DMS114 treated with DMSO at 0.1 percent for 48 hours (cell line): ENCODE results near the gene COL6A2.
"Not testable (repeated sequence)": the region's sequence is repeated elsewhere in the genome, so short reads cannot be mapped to it uniquely, and the experiment has no call there.

Experiments
- DNase-seq: peaks from one replicate; lab custom pipeline; 2025; ENCODE audit not compliant: unreplicated experiment; lab: John Stamatoyannopoulos, UW

Gene COL6A2

GRCh38 chr21:46168659-46169386, 70.9 kb downstream of the COL6A2 start:
- DNase-seq: no peak

GRCh38 chr21:46170436-46171193, 72.7 kb downstream of the COL6A2 start:
- DNase-seq: not testable (repeated sequence)

GRCh38 chr21:46171585-46171984, 73.7 kb downstream of the COL6A2 start:
- DNase-seq: no peak

GRCh38 chr21:46171996-46172862, 74.3 kb downstream of the COL6A2 start:
- no peak for DNase-seq

- no peak for DNase-seq
These were observed 75.1 kb downstream of the COL6A2 start for GRCh38 chr21:46172863-46173528.

- DNase-seq: no peak
These were observed 75.7 kb downstream of the COL6A2 start for GRCh38 chr21:46173573-46173972.

GRCh38 chr21:46176443-46177129, 78.7 kb downstream of the COL6A2 start:
- not testable (repeated sequence) for DNase-seq

GRCh38 chr21:46178961-46179360, 81.0 kb downstream of the COL6A2 start:
- no peak for DNase-seq
